Lower lobe of right lung (tissue), 2 donors: Measurements from ENCODE around the gene UGT2A2. TPM values are rescaled to one million over a fixed set of nuclear protein-coding genes. Genes with fewer than 3 reads are reported as not detected.

Source experiments
- ATAC-seq, 2 donors: fragments of 200-7000 bp; cut with Tn5 transposase; one replicate each; pipeline ENCODE4 v1.9.1; 2020 to 2022; ENCODE audit warnings: mild to moderate bottlenecking in 2 of 2, moderate library complexity in 2 of 2
- DNase-seq: peaks from one replicate; pipeline ENCODE4 v3.0.0-alpha.2; 2020
- H3K27ac ChIP-seq: fragments of 200-600 bp; one replicate; pipeline ENCODE4 v1.8.0; 2022
- H3K27me3 ChIP-seq: fragments of 200-600 bp; one replicate; pipeline ENCODE4 v1.8.0; 2022; ENCODE audit warnings: low read depth
- H3K36me3 ChIP-seq: fragments of 200-600 bp; one replicate; pipeline ENCODE4 v1.8.0; 2022; ENCODE audit warnings: mild to moderate bottlenecking
- H3K4me1 ChIP-seq: fragments of 200-600 bp; one replicate; pipeline ENCODE4 v1.8.0; 2022
- H3K4me3 ChIP-seq: fragments of 200-600 bp; one replicate; pipeline ENCODE4 v1.8.0; 2022; ENCODE audit warnings: mild to moderate bottlenecking
- H3K9me3 ChIP-seq: fragments of 200-600 bp; one replicate; pipeline ENCODE4 v1.8.0; 2022
- CTCF ChIP-seq: fragments of 200-600 bp; IDR thresholded peaks from one replicate; pipeline ENCODE4 v1.8.0; 2022; ENCODE audit warnings: antibody characterized with exemption, mild to moderate bottlenecking
- intact Hi-C: fragments of 100-400 bp; cut with DNase I; formaldehyde crosslinking; loops from one replicate; pipeline ENCODE4 v1.11.0; 2022
- total RNA-seq: library from RNA; stranded (reverse); fragmentation: NEBNext Ultra II Directional; extraction: Animal tissue kit (Norgen Biotek cat#: 25700); gene quantifications from one replicate; pipeline ENCODE4 v1.2.1, GENCODE V29; 2021
- donor health status: DM: no; HTN: yes; CAD: no; lungs with severe emphysema.

UGT2A2 gene
- total RNA-seq, 1 donor from 2014 or later: not detected

GRCh38 chr4:69576251-69576877 is 63.1 kb downstream of the UGT2A2 start:
- Histone ChIP-seq H3K9me3 (no peaks in the 10 kb centered on the region), H3K4me1 (no peaks in the 10 kb centered on the region), H3K27me3 (no peaks in the 10 kb centered on the region), H3K27ac (no peak overlapping the region), H3K4me3 (no peak overlapping the region), H3K36me3 (no peaks in the 10 kb centered on the region)
- peak in 1 of 2 donors; percentile 41 for ATAC-seq
- TF ChIP-seq CTCF: no peak
- DNase-seq: peak; percentile 35
- intact Hi-C loops: no loop called here

- Histone ChIP-seq H3K9me3 (no peaks in the 10 kb centered on the region), H3K27ac (no peak overlapping the region), H3K27me3 (no peaks in the 10 kb centered on the region), H3K4me3 (no peak overlapping the region), H3K36me3 (no peaks in the 10 kb centered on the region), H3K4me1 (no peaks in the 10 kb centered on the region)
- no peak for TF ChIP-seq CTCF
- ATAC-seq (no peak), DNase-seq (no peak)
- intact Hi-C loops: no loop called here
Observed at GRCh38 chr4:69568787-69569186, 70.7 kb downstream of the UGT2A2 start.

GRCh38 chr4:69563424-69563823 is 76.0 kb downstream of the UGT2A2 start:
- DNase-seq (no peak), ATAC-seq (no peak)
- Histone ChIP-seq H3K4me3 (no peak overlapping the region), H3K27ac (no peak overlapping the region), H3K36me3 (no peaks in the 10 kb centered on the region), H3K9me3 (no peaks in the 10 kb centered on the region), H3K27me3 (no peaks in the 10 kb centered on the region), H3K4me1 (no peaks in the 10 kb centered on the region)
- no peak for TF ChIP-seq CTCF
- intact Hi-C loops: no loop called here

GRCh38 chr4:69549651-69550050 is 89.8 kb downstream of the UGT2A2 start:
- no peaks in the 10 kb centered on the region for H3K27me3 ChIP-seq
- intact Hi-C loops: no loop called here
- H3K27ac ChIP-seq: no peak overlapping the region
- H3K9me3 ChIP-seq: no peaks in the 10 kb centered on the region
- no peak overlapping the region for H3K4me3 ChIP-seq
- TF ChIP-seq CTCF: no peak
- ATAC-seq (no peak), DNase-seq (no peak)
- H3K36me3 ChIP-seq: no peaks in the 10 kb centered on the region
- no peaks in the 10 kb centered on the region for H3K4me1 ChIP-seq

GRCh38 chr4:69546134-69546765 is 93.2 kb downstream of the UGT2A2 start:
- intact Hi-C loops: no loop called here
- ATAC-seq: no peak
- Histone ChIP-seq H3K27ac (no peak overlapping the region), H3K4me3 (no peak overlapping the region), H3K27me3 (no peaks in the 10 kb centered on the region), H3K36me3 (no peaks in the 10 kb centered on the region), H3K9me3 (no peaks in the 10 kb centered on the region), H3K4me1 (no peaks in the 10 kb centered on the region)
- DNase-seq: no peak
- TF ChIP-seq CTCF: no peak

Other genes with a start within 250 kb of the UGT2A2 start
- gene UGT2B4, start 143.7 kb downstream of the UGT2A2 start, total RNA-seq: not detected
- gene UGT2A1, start 13.6 kb upstream of the UGT2A2 start, total RNA-seq: not detected
- gene SULT1B1, start 121.0 kb upstream of the UGT2A2 start, total RNA-seq: 10.9 TPM
- 1.0 TPM for gene SULT1E1, start 220.5 kb upstream of the UGT2A2 start, total RNA-seq